Panc1 (cell line): ENCODE measurements around the gene ZNF804B.

Experiments
- CTCF ChIP-seq: fragments of 450-650 bp; IDR thresholded peaks from 2 replicates; pipeline ENCODE4 v1.5.1; 2017; ENCODE audit warnings: mild to moderate bottlenecking
- POLR2AphosphoS5 ChIP-seq: IDR thresholded peaks from 2 replicates; pipeline ENCODE4 v1.6.1; 2012; ENCODE audit warnings: mild to moderate bottlenecking, low read depth, low read length, moderate library complexity
- REST ChIP-seq, 2 experiments: IDR thresholded peaks; 2 replicates each; pipeline ENCODE4 v1.6.1; 2011 to 2012; ENCODE audit warnings: low read depth in 2 of 2, control low read depth in 1 of 2, low read length in 1 of 2, mild to moderate bottlenecking in 1 of 2, moderate library complexity in 1 of 2; ENCODE audit not compliant: insufficient read depth in 1 of 2
- SIN3A ChIP-seq: IDR thresholded peaks from 2 replicates; pipeline ENCODE4 v1.6.1; 2012; ENCODE audit warnings: low read depth, mild to moderate bottlenecking, low read length, moderate library complexity, borderline replicate concordance; ENCODE audit not compliant: insufficient read depth
- TCF7L2 ChIP-seq: IDR thresholded peaks from 2 replicates; pipeline ENCODE4 v1.6.1; 2011; ENCODE audit warnings: mild to moderate bottlenecking, low read depth, low read length, inconsistent platforms

- no peak for TF ChIP-seq CTCF
- TF ChIP-seq SIN3A: no peak
- TF ChIP-seq POLR2AphosphoS5: no peak
- no peak for TF ChIP-seq REST (IDR thresholded peaks at IDR 0.05; ENCODE audit: insufficient read depth in 1 of 2, low read depth in 2 of 2, low read length in 1 of 2)
- no peak for TF ChIP-seq TCF7L2
Measured at GRCh38 chr7:89103564-89103963, 344.1 kb downstream of the ZNF804B start.
